Smooth muscle cell (in vitro differentiated cells): ENCODE data around the gene EID3. TPM values are rescaled to one million over a fixed set of nuclear protein-coding genes. Genes with fewer than 3 reads are reported as not detected.

Source experiments
- DNase-seq: peaks from one replicate; lab custom pipeline; 2025; ENCODE audit not compliant: unreplicated experiment; lab: John Stamatoyannopoulos, UW
- H2AFZ ChIP-seq: fragments of 200-600 bp; sonication (generic); 2 replicates; pipeline ENCODE4 v1.6.0; 2016; ENCODE audit warnings: antibody characterized with exemption, low read depth, mild to moderate bottlenecking
- H3F3A ChIP-seq: fragments of 200-600 bp; sonication (generic); 2 replicates; pipeline ENCODE4 v1.6.0; 2017; ENCODE audit warnings: antibody characterized with exemption, low read depth
- H3K27ac ChIP-seq: fragments of 200-600 bp; sonication (generic); 2 replicates; pipeline ENCODE4 v1.5.1; 2016; ENCODE audit warnings: low read depth, mild to moderate bottlenecking
- H3K27me3 ChIP-seq: fragments of 200-600 bp; sonication (generic); 2 replicates; pipeline ENCODE4 v1.6.1; 2016; ENCODE audit warnings: low read depth, mild to moderate bottlenecking
- H3K36me3 ChIP-seq: fragments of 200-600 bp; sonication (generic); 2 replicates; pipeline ENCODE4 v1.5.1; 2016; ENCODE audit warnings: low read depth
- H3K4me1 ChIP-seq: fragments of 200-600 bp; sonication (generic); 2 replicates; pipeline ENCODE4 v1.5.1; 2016; ENCODE audit warnings: low read depth
- H3K4me2 ChIP-seq: fragments of 200-600 bp; sonication (generic); 2 replicates; pipeline ENCODE4 v1.6.0; 2016; ENCODE audit warnings: mild to moderate bottlenecking
- H3K4me3 ChIP-seq: fragments of 200-600 bp; sonication (generic); 2 replicates; pipeline ENCODE4 v1.5.1; 2016; ENCODE audit warnings: mild to moderate bottlenecking
- H3K79me2 ChIP-seq: fragments of 200-600 bp; sonication (generic); 2 replicates; pipeline ENCODE4 v1.6.0; 2016; ENCODE audit warnings: low read depth, mild to moderate bottlenecking
- H3K9ac ChIP-seq: fragments of 200-600 bp; sonication (generic); 2 replicates; pipeline ENCODE4 v1.6.0; 2016; ENCODE audit warnings: low read depth
- H3K9me3 ChIP-seq: fragments of 200-600 bp; sonication (generic); replicated peaks from 2 replicates; pipeline ENCODE4 v1.5.1; 2016; ENCODE audit warnings: low read depth
- H4K20me1 ChIP-seq: fragments of 200-600 bp; sonication (generic); 2 replicates; pipeline ENCODE4 v1.6.0; 2016; ENCODE audit warnings: low read depth
- WGBS: methylation state at CpG from one replicate; pipeline ENCODE4 v1.1.7; 2016; ENCODE audit warnings: low lambda C conversion rate; 5-methylcytosine and 5-hydroxymethylcytosine counted together
- polyA plus RNA-seq: library from polyadenylated mRNA; unstranded; fragments of >200 nt; fragmentation: Nextera tagmentation; extraction: Ambion mirVana; gene quantifications from 2 replicates; pipeline ENCODE4 v1.2.1, GENCODE V29; 2016
- total RNA-seq: library from RNA; depleted of rRNA; stranded (reverse); fragments of >200 nt; gene quantifications from 2 replicates; pipeline ENCODE4 v1.2.3, GENCODE V29; 2014
- TF ChIP-seq, protein P1 (sequence below): fragments of 200-600 bp; sonication (generic); IDR thresholded peaks from 2 replicates; pipeline ENCODE4 v1.5.1; 2017; ENCODE audit warnings: borderline replicate concordance, mild to moderate bottlenecking, antibody characterized with exemption; ENCODE audit not compliant: insufficient read depth, poor library complexity, severe bottlenecking

EID3 gene
- total and polyA plus RNA-seq, 2 experiments from 2014 or later = 1.5 to 4.0 TPM

- Histone ChIP-seq H3K27me3 (no peaks in the 10 kb centered on the region), H3K4me2 (no peak overlapping the region), H4K20me1 (no peaks in the 10 kb centered on the region), H3K9me3 (no peaks in the 10 kb centered on the region), H3K4me3 (no peak overlapping the region), H3K27ac (no peak overlapping the region), H3F3A (no peaks in the 10 kb centered on the region), H3K4me1 (no peaks in the 10 kb centered on the region), H3K36me3 (no peaks in the 10 kb centered on the region), H2AFZ (no peak overlapping the region), H3K79me2 (no peaks in the 10 kb centered on the region), H3K9ac (no peak overlapping the region)
- 92% methylated on average over 11 of the region's 11 CpGs for WGBS
- TF ChIP-seq, protein P1, sequence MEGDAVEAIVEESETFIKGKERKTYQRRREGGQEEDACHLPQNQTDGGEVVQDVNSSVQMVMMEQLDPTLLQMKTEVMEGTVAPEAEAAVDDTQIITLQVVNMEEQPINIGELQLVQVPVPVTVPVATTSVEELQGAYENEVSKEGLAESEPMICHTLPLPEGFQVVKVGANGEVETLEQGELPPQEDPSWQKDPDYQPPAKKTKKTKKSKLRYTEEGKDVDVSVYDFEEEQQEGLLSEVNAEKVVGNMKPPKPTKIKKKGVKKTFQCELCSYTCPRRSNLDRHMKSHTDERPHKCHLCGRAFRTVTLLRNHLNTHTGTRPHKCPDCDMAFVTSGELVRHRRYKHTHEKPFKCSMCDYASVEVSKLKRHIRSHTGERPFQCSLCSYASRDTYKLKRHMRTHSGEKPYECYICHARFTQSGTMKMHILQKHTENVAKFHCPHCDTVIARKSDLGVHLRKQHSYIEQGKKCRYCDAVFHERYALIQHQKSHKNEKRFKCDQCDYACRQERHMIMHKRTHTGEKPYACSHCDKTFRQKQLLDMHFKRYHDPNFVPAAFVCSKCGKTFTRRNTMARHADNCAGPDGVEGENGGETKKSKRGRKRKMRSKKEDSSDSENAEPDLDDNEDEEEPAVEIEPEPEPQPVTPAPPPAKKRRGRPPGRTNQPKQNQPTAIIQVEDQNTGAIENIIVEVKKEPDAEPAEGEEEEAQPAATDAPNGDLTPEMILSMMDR = no peak
- DNase-seq = no peak
Measured at GRCh38 chr12:104273503-104273902, 30.0 kb upstream of the EID3 start.

DNA sequence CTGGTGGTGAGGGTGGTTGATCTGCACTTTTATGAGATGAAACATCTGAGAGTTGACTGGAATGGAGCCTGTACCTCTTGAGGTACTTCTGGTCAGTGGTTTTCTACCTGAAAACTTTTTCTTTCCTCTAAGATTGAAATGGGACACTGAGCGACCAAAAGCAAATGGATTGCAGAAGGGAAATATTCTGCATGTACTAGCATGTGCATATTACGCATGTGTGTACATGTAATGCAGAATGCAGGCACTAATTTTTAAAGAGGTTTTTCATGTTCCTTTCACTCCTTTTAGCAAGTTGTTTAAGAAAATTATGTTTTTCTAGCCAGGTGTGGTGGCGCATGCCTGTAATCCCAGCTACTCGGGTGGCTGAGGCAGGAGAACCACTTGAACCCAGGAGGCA, 28.7 kb upstream of the EID3 start:
- H3K9me3 ChIP-seq = no peaks in the 10 kb centered on the region
- no peaks in the 10 kb centered on the region for H3F3A ChIP-seq
- no peaks in the 10 kb centered on the region for H3K27me3 ChIP-seq
- H4K20me1 ChIP-seq = no peaks in the 10 kb centered on the region
- 93% methylated on average over 4 of the region's 4 CpGs for WGBS
- DNase-seq = no peak
- no peak overlapping the region for H3K9ac ChIP-seq
- TF ChIP-seq, protein P1 = no peak
- no peak overlapping the region for H3K27ac ChIP-seq
- H3K79me2 ChIP-seq = no peaks in the 10 kb centered on the region
- H2AFZ ChIP-seq = no peak overlapping the region
- no peak overlapping the region for H3K4me3 ChIP-seq
- H3K4me2 ChIP-seq = no peak overlapping the region
- no peaks in the 10 kb centered on the region for H3K36me3 ChIP-seq
- no peaks in the 10 kb centered on the region for H3K4me1 ChIP-seq

DNA sequence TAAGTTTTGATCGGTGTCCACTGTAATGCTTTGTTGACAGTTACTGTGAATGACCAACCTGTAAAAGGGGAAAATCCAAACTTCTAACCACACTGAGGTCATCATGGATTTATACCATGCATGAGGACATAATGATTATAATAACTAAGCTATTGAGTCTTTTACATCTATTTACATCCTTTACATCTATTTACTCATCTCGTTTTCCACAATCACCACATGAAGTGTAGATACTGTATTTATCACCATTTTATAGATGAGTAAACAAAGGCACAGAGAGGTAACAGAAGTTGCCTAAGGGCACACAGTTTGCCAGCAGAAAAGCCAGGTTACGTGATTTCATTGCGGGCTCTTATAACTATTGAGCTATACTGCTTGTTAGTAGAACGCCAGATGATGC, 27.9 kb upstream of the EID3 start:
- Histone ChIP-seq H3F3A (no peaks in the 10 kb centered on the region), H3K36me3 (no peaks in the 10 kb centered on the region), H3K79me2 (no peaks in the 10 kb centered on the region), H3K4me2 (no peak overlapping the region), H3K27me3 (no peaks in the 10 kb centered on the region), H3K4me3 (no peak overlapping the region), H2AFZ (no peak overlapping the region), H3K4me1 (peaks cover 3% of the 10 kb centered on the region), H3K9ac (no peak overlapping the region), H3K27ac (no peak overlapping the region), H4K20me1 (no peaks in the 10 kb centered on the region), H3K9me3 (no peaks in the 10 kb centered on the region)
- WGBS = 66% methylated on average over 5 of the region's 5 CpGs
- DNase-seq = no peak
- TF ChIP-seq, protein P1 = no peak

DNA sequence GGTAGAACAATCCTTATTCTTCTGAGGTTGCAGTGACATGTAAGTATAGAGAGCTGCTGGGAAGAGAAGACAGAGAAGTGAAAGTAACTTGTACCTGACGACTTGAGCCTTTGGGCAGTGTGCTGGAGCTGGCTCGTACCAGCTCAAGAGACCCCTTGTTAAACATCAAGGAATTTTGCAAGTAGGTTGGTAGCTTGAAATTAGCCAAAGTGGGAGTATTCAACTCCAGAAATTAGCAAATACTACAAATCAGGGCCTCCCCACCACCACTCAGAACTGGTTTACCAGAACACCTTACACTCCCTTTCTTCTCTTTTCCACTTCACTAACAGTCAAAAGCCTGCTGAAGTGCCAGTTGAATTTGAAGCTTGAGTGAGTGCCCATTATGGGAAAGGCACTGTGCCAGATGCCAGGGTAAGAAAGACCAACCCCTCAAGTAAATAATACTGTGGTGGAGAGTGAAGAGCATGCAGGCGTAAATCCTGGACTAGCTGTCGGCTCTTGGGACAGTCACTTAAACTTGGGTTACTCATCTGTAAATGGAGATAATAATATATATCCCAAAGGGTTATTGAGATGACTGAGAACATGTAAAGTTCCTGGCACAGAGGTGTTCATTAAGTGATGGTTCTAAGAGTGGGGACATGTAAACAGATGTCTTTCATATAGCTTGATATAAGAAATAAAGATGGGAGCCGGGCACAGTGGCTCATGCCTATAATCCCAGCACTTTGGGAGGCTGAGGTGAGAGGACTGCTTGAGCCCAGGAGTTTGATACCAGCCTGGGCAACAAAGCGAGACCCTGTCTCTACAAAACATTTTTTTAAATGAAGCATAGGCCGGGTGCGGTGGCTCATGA, 27.0 kb upstream of the EID3 start:
- Histone ChIP-seq H3K27ac (no peak overlapping the region), H3K4me1 (peaks cover 3% of the 10 kb centered on the region), H3K4me3 (no peak overlapping the region), H3K9me3 (no peaks in the 10 kb centered on the region), H3K79me2 (no peaks in the 10 kb centered on the region), H3K27me3 (no peaks in the 10 kb centered on the region), H2AFZ (no peak overlapping the region), H3F3A (no peaks in the 10 kb centered on the region), H4K20me1 (no peaks in the 10 kb centered on the region), H3K36me3 (no peaks in the 10 kb centered on the region), H3K4me2 (no peak overlapping the region), H3K9ac (no peak overlapping the region)
- DNase-seq = no peak
- WGBS = 84% methylated on average over 8 of the region's 8 CpGs
- TF ChIP-seq, protein P1 = no peak
